Activated T-cell treated with anti-CD3 and anti-CD28 coated beads, Interleukin-2, amount 50 U/mL, for 1 hour (primary cell): ENCODE results near the gene KRTCAP3.

Experiments used
- DNase-seq: peaks from one replicate; pipeline ENCODE4 v3.0.0-alpha.2; 2020

The KRTCAP3 gene

GRCh38 chr2:27441226-27441926 is 805 bp upstream of the KRTCAP3 start:
- DNase-seq = no peak

GRCh38 chr2:27442920-27443282 is 720 bp downstream of the KRTCAP3 start:
- no peak for DNase-seq

DNA sequence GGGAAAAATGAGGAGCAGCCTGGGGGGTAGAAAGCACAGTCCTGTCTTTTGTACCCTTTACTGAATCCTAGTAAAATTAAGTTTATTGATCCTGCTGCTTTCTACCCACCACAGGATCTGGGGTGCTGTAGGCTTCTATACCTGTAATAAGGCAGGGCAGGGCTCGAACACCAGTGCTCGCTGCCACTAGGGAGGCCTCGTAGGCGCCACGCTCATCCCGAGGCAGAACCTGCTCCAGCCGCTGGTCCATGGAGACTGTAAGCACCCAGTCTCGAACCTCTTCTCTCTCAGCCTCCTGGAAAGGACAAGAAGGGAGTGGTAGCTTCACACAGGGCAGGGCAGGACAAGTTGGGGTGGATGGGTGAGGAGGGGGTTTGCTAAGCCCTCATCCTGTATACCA is 3.0 kb downstream of the KRTCAP3 start:
- DNase-seq = no peak

GRCh38 chr2:27445615-27446014 is 3.4 kb downstream of the KRTCAP3 start:
- no peak for DNase-seq

DNA sequence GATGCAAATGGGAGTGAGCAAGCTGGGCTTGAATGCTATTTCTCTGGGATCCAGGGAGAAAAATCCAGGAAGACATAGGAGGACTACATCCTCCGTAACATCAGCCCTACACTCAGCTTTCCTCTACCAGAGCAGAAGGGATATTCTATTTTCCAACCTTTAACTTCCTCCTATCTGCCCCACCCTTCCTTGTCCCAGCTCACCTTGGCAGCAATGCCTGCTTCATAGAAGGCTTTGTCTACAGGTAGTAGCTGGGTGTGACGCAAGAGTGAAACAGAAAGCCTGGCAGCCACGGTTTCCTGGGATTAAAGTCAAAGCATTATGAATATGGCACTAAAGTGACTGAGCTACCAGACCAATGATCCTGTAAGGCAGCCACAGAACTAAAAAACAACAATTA is 3.9 kb downstream of the KRTCAP3 start:
- DNase-seq = no peak

DNA sequence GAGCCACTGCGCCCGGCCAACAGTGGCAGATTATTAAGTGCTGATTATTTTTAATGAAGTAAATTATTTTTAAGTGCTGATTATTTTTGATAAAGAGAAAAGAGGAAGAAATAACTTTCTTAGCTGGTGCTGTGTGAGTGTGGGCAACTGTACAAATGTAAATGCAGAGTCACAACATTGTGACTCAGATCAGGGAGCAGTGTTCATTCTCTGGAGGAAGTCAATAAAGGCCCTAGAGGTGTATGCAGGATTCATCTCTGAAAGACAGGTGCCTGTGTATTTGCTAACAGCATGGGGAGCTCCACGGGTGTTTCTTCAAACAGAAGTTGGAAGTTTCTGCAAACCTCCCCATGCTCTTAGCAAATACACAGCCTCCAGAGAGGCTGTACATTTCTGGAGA is 6.2 kb downstream of the KRTCAP3 start:
- no peak for DNase-seq

GRCh38 chr2:27451095-27451494 is 8.9 kb downstream of the KRTCAP3 start:
- no peak for DNase-seq

DNA sequence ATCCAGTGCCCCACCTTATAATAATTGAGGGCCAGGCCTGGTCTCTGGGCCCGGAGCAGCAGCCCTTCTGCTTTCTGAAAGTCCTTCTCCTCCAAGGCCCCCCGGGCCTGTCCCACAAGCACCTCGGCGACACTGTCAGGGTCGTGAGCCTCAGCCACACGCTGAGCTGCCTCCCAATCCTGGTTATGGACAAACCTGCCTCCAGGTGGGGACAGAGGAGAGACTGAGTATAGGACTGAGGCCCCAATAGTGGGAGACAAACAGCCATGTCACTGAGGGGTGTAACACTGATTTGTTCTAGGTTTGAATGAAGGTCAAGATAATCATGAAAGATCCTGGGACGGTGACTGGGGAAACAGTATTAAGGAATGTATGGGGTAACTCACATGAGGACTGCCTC is 11.8 kb downstream of the KRTCAP3 start:
- DNase-seq = no peak

GRCh38 chr2:27461118-27461517 is 18.9 kb downstream of the KRTCAP3 start:
- DNase-seq = no peak

DNA sequence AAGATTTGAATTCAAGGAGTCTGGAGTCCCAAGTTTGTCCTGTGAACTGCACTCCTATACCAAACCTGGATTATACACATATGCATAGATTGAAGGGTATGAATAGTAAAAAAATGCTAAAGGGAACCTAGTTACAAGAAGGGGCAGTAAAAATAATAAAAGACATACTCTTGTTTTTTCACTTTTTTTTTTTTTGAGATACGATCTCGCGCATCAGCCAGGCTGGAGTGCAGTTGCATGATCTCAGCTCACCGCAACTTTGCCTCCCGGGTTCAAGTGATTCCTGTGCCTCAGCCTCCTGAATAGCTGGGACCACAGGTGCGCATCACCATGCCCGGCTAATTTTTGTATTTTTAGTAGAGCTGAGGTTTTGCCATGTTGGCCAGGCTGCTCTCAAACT is 22.3 kb downstream of the KRTCAP3 start:
- DNase-seq = no peak

DNA sequence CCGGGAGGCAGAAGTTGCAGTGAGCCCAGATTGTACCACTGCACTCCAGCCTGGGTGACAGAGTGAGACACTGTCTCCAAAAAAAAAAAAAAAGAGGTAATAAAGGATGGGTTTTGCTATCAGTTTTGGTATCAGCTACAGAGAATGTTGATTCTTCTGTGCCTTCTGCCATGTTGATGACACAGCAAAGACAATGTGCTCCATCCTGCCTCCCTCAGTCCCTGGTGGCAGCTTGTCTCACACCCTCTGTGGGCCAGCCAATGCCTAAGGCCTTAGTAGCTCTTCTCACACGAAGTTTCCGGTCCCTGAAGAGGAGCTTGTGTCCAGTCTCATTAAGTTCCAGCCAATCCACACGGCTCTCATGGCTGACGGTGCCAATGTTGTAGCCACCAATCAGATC is 29.8 kb downstream of the KRTCAP3 start:
- DNase-seq = no peak

DNA sequence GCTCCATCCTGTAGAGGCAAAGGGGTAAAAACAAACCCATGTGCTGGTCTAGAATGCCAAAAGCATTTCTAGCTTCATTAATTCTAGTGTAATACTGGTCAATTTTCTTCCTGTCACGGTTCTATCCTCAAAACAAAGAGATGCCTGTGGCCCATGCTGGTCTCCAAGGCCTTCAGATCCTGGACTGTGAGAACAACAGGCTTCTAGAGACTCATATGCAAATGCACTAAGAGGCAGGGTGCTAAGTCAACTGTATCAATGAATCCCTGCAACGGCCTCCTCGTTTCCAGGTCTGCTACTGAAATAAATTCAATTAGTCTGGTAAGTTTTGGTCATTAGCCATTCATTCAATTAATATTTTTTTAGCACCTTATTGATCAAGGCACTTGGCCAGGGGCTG is 43.3 kb downstream of the KRTCAP3 start:
- DNase-seq = no peak

- no peak for DNase-seq
Measured at GRCh38 chr2:27489118-27489497, 46.9 kb downstream of the KRTCAP3 start.

DNA sequence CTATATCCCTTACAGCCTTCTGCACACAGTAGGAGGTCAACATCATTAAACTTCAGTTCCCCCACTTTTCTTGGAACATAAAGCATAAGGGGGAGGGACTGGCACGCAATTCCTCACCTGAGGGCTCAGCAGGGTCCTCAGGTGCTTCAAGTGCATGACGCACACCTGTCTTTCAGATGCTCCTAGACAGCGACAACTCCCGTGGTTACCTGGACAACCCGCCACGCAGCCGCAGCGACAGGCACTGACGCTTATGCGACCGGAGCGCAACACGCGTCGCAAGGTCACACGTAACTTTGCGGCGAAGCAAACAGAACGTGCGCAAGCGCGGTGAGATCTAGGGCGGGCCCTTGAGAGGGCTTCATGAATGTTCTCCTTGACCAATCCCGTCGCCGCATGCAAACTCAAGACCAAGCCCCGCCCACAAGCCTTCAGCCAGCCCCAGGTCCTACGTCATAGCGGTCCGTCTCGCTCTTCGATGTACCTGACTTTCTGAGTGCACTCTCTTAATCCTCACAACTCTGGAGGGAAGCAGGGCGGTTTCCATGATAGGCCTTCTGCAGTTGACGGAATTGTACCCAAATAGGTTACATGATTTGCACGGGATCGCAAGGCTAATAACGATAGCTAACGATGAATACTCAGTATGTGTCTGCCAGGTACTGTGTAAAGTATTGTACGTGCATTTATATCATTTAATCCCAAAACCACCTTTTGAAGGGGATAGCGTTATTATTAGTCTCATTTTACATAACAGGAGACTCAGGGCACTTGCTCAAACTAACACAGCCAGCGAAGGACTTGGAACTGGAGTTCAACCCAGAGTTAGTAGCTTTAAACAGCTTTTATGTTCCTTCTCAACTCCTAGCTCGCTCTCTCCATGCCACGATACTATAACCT is 47.6 kb downstream of the KRTCAP3 start, which contains the start of gene IFT172:
Gene IFT172, minus strand, starts transcription at position 246 of the 900 bp plus-strand sequence. Its CDS starts 90 bp downstream, at position 156.
- DNase-seq = peak; percentile 98

DNA sequence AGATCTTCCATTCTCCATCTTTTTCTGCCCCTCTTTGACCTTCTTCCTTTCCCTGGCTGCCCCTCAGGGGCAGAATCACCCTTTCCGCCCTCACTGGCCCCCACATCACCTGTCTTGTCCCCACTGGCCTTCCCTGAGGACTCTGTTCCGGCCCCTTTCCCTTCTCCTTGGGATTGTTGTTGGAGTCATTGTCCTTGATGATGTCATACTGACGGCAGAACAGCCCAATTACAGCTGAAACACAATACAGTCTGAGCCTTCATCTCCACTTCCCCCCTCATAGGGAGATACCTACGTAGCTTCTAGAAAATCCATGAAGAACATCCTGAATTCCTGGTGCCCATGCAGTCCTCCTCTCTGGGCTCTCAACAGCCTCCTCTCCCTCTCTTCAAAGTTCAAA is 50.4 kb downstream of the KRTCAP3 start:
- no peak for DNase-seq

DNA sequence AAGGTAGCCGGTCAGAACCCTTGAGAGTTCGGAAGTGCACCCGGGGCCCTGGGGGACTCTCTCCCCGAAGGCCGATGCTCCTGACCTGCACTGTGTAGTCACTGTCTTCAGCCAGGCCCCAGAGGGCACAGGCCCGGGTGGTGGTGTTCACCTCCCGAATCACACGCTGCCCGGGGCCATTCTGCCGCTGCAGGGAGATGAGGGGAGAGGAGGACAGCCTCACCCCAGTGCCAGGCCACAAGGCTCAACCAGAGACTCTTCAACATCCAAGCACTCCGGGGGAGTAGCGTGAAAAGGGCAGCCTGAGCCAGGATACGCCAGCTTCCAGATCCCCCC is 51.7 kb downstream of the KRTCAP3 start:
- no peak for DNase-seq
